ENCODE measurements around the gene CCDC3.

DNA sequence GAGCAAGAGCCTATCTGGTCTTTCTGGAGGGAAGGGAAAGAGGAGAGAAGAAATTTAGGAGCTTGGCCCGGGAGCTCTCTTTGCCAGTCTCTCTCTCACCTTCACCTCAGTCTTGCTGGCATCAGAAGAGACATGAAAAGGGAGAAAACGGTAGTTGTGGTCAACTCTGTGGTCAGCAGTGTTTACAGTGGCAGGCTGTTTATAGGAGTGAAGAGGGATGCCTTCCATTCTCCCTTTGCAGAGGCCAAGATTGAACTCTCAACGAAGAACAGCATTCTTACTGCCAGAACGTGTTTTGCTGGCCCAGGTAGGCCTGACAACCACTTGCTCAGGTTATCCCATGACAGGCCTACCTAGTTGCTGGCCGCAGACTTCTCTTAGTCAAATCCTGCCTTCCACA is 133.3 kb downstream of the CCDC3 start:
- TF ChIP-seq CEBPB (IDR thresholded peaks at IDR 0.05; ENCODE audit: low read depth, low read length) = no peak
- TF ChIP-seq, protein P1, sequence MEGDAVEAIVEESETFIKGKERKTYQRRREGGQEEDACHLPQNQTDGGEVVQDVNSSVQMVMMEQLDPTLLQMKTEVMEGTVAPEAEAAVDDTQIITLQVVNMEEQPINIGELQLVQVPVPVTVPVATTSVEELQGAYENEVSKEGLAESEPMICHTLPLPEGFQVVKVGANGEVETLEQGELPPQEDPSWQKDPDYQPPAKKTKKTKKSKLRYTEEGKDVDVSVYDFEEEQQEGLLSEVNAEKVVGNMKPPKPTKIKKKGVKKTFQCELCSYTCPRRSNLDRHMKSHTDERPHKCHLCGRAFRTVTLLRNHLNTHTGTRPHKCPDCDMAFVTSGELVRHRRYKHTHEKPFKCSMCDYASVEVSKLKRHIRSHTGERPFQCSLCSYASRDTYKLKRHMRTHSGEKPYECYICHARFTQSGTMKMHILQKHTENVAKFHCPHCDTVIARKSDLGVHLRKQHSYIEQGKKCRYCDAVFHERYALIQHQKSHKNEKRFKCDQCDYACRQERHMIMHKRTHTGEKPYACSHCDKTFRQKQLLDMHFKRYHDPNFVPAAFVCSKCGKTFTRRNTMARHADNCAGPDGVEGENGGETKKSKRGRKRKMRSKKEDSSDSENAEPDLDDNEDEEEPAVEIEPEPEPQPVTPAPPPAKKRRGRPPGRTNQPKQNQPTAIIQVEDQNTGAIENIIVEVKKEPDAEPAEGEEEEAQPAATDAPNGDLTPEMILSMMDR (conservative IDR thresholded peaks at IDR 0.05; ENCODE audit: low read depth, low read length) = no peak
- TF ChIP-seq, protein P2, sequence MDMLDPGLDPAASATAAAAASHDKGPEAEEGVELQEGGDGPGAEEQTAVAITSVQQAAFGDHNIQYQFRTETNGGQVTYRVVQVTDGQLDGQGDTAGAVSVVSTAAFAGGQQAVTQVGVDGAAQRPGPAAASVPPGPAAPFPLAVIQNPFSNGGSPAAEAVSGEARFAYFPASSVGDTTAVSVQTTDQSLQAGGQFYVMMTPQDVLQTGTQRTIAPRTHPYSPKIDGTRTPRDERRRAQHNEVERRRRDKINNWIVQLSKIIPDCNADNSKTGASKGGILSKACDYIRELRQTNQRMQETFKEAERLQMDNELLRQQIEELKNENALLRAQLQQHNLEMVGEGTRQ (IDR thresholded peaks at IDR 0.05; ENCODE audit: low read depth, low read length) = no peak
- no peak for TF ChIP-seq BHLHE40 (IDR thresholded peaks at IDR 0.05; ENCODE audit: low read depth, low read length)
- TF ChIP-seq MXI1 (IDR thresholded peaks at IDR 0.05; ENCODE audit: borderline replicate concordance, low read depth, low read length) = no peak
- TF ChIP-seq RFX5 (IDR thresholded peaks at IDR 0.05; ENCODE audit: low read depth, low read length) = no peak
- TF ChIP-seq SMC3 (IDR thresholded peaks at IDR 0.05; ENCODE audit: low read depth, low read length) = no peak
- no peak for TF ChIP-seq RAD21 (IDR thresholded peaks at IDR 0.05; ENCODE audit: low read length)
- TF ChIP-seq CHD1 (IDR thresholded peaks at IDR 0.05; ENCODE audit: low read depth, low read length) = no peak
